ENCODE results near the gene BABAM2.

BABAM2 gene

DNA sequence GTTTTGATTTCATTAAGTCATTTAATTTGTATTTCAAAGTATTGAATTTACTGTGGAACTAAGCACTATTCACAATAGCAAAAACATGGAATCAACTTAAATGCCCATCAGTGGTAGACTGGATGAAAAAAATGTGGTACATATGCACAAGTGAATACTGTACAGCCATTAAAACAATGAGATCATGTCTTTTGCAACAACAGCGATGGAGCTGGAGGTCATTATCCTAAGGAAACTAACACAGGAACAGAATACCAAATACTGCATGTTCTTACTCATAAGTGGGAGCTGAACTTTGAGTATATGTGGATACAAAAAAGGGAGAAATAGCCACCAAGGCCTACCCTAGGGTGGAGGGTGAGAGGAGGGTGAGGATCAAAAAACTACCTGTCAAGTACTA, 164.4 kb downstream of the BABAM2 start:
- peak; percentile 36 for DNase-seq (ENCODE audit: low read depth)
- TF ChIP-seq, protein P1, sequence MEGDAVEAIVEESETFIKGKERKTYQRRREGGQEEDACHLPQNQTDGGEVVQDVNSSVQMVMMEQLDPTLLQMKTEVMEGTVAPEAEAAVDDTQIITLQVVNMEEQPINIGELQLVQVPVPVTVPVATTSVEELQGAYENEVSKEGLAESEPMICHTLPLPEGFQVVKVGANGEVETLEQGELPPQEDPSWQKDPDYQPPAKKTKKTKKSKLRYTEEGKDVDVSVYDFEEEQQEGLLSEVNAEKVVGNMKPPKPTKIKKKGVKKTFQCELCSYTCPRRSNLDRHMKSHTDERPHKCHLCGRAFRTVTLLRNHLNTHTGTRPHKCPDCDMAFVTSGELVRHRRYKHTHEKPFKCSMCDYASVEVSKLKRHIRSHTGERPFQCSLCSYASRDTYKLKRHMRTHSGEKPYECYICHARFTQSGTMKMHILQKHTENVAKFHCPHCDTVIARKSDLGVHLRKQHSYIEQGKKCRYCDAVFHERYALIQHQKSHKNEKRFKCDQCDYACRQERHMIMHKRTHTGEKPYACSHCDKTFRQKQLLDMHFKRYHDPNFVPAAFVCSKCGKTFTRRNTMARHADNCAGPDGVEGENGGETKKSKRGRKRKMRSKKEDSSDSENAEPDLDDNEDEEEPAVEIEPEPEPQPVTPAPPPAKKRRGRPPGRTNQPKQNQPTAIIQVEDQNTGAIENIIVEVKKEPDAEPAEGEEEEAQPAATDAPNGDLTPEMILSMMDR (conservative IDR thresholded peaks at IDR 0.05; ENCODE audit: control insufficient read depth, insufficient read depth, low read depth, low read length) = no peak
- no peak overlapping the region for H3K4me3 ChIP-seq (ENCODE audit: control insufficient read depth, low read depth, low read length)

DNA sequence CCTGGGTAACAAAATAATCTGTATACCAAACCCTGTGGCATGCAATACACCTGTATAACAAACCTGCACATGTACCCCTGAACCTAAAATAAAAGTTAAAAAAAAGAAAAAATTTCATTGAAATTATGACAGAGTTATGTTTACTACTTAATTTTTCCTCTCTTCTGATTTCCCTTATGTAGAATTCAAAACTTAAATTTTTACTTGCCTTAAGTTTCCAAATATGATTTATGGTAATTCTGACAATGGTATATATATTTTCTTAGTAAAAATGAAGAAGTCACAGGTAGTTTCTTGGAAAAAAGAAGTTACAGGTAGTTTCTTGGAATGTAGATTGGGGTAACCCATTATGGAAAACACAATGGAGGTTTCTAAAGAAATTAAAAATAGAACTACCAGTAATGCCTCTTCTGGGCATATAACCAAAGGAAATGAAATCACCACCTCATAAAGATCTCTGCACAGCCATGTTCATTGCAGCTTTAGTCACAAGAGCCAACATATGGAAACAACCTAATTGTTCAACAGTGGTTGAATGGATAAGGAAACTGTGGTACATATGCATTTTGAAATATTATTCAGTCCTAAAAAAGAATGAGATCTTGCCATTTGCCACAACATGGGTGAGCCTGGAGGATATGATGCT, 164.9 kb downstream of the BABAM2 start:
- peak; percentile 63 for DNase-seq (ENCODE audit: low read depth)
- TF ChIP-seq, protein P1 (conservative IDR thresholded peaks at IDR 0.05; ENCODE audit: control insufficient read depth, insufficient read depth, low read depth, low read length) = no peak
- H3K4me3 ChIP-seq (ENCODE audit: control insufficient read depth, low read depth, low read length) = no peak overlapping the region

DNA sequence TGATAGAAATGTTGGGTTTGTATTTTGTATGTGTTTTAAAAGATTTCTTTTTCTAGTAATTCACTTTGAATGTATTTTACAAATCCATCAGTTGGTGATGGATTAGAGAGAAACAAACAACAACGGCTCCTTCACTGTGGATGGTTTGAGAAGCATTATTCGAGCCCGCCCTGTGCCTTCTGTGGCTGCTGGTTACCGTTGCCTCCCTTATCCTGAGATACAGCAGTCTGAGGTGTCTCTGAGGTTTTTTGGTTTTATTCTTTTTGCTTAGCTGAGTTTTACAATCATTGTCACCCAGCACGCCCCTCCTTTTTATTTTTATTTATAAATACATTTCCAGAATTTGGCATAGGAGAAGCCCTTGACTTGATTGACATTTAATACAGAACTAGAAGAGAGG, 168.3 kb downstream of the BABAM2 start:
- H3K4me3 ChIP-seq (ENCODE audit: control insufficient read depth, low read depth, low read length) = no peak overlapping the region
- TF ChIP-seq, protein P1 (conservative IDR thresholded peaks at IDR 0.05; ENCODE audit: control insufficient read depth, insufficient read depth, low read depth, low read length) = no peak
- DNase-seq (ENCODE audit: low read depth) = no peak

DNA sequence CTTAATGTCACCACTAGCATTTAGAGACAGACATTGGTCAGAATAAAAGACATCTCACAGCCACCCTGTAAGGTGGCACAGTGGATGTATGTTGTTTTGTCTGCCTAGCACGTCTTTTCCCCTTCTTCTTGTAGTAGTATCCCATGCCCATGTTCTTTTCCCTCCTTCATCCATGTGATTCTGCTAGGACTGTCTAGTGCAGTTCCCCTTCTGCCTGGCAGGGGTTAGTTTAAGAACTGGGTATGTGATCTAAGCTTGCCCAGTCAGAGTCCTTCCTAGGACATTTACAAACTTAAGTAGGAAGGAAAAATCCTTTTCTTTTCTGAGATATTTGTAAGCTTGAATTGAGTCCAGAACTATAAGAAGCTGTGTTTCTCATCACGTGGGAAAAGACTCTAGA, 172.3 kb downstream of the BABAM2 start:
- no peak overlapping the region for H3K4me3 ChIP-seq (ENCODE audit: control insufficient read depth, low read depth, low read length)
- TF ChIP-seq, protein P1 (conservative IDR thresholded peaks at IDR 0.05; ENCODE audit: control insufficient read depth, insufficient read depth, low read depth, low read length) = no peak
- no peak for DNase-seq (ENCODE audit: low read depth)

DNA sequence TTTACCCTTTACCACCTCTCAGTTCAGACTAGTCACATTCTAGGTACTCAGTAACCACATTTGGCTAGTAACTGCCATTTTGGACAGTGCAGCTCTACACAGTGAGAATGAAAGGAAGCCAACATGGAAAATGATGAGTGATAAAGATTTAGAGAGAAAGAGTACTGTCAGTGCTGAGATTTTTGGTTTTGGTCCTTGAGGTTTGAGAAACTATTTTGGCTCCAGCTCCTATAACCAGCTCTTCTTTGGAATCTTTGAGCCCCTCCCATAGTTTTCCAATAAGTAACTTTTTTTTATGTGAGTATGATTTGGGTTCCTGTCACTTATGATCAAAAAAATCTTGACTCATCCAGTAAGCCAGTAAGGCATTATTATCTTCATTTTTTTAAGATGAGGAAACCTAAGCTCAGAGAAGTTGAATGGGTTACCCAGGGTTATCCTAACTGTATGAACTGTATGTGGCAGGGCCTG, 173.0 kb downstream of the BABAM2 start:
- TF ChIP-seq, protein P1 (conservative IDR thresholded peaks at IDR 0.05; ENCODE audit: control insufficient read depth, insufficient read depth, low read depth, low read length) = no peak
- no peak overlapping the region for H3K4me3 ChIP-seq (ENCODE audit: control insufficient read depth, low read depth, low read length)
- DNase-seq (ENCODE audit: low read depth) = peak; percentile 44

DNA sequence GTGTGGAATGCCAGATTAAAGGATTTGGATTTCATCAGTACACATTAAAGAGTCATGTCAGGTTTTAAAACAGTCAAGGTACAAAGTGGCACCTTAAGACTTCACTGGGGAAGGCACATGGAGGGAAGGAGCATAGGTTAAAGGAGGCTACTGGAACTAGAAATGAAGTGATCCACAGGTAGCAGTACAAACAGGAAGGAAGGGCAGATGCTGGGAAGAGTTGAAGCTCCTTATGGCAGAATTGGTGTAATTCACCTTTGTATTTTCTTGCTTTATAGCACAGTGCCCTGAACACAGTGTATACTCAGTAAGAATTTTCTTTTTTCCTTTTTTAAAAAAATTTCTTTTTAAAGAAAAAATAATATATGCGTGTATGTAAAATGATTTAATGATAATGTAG, 177.1 kb downstream of the BABAM2 start:
- no peak overlapping the region for H3K4me3 ChIP-seq (ENCODE audit: control insufficient read depth, low read depth, low read length)
- TF ChIP-seq, protein P1 (conservative IDR thresholded peaks at IDR 0.05; ENCODE audit: control insufficient read depth, insufficient read depth, low read depth, low read length) = no peak
- no peak for DNase-seq (ENCODE audit: low read depth)
